K562 (cell line): ENCODE data around the gene ESR2. TPM values are rescaled to one million over a fixed set of nuclear protein-coding genes. Genes with fewer than 3 reads are reported as not detected.

Experiments used
- AFF4 ChIP-seq: sonication (generic); formaldehyde crosslinking; IDR thresholded peaks from 2 replicates; pipeline ENCODE4 v1.8.0; 2023; ENCODE audit warnings: mild to moderate bottlenecking, missing genetic modification reagents
- E2F3 ChIP-seq: fragments of 250-450 bp; sonication (Bioruptor Pico); IDR thresholded peaks from 2 replicates; pipeline ENCODE4 v1.4.0; 2020; ENCODE audit warnings: mild to moderate bottlenecking
- EHMT2 ChIP-seq: fragments of 450-650 bp; IDR thresholded peaks from 2 replicates; pipeline ENCODE4 v1.6.1; 2018; ENCODE audit warnings: antibody characterized with exemption
- ESRRA ChIP-seq: fragments of 450-650 bp; IDR thresholded peaks from 2 replicates; pipeline ENCODE4 v1.6.1; 2014; ENCODE audit warnings: low read depth, mild to moderate bottlenecking, moderate library complexity, borderline replicate concordance
- FOSL1 ChIP-seq: fragments of 200-800 bp; sonication (Bioruptor generic); conservative IDR thresholded peaks from 2 replicates; pipeline ENCODE4 v1.6.1; 2016; ENCODE audit warnings: missing genetic modification characterization, missing compliant biosample characterization
- GATAD2A ChIP-seq: fragments of 450-650 bp; IDR thresholded peaks from 2 replicates; pipeline ENCODE4 v1.6.1; 2017
- HIVEP1 ChIP-seq: fragments of 250-450 bp; sonication (Bioruptor Pico); IDR thresholded peaks from 2 replicates; pipeline ENCODE4 v1.4.0; 2020; ENCODE audit warnings: mild to moderate bottlenecking
- L3MBTL2 ChIP-seq: fragments of 450-650 bp; IDR thresholded peaks from 2 replicates; pipeline ENCODE4 v1.6.1; 2016; ENCODE audit warnings: mild to moderate bottlenecking, moderate library complexity
- NCOA1 ChIP-seq: fragments of 450-650 bp; IDR thresholded peaks from 2 replicates; pipeline ENCODE4 v1.6.1; 2016; ENCODE audit warnings: low read depth
- NCOA6 ChIP-seq: fragments of 450-650 bp; IDR thresholded peaks from 2 replicates; pipeline ENCODE4 v1.6.1; 2017; ENCODE audit warnings: mild to moderate bottlenecking
- NR2C2 ChIP-seq, 2 experiments: fragments of 200-800 bp in 1 of 2; sonication (Bioruptor generic) in 1 of 2; sonication (generic) in 1 of 2; formaldehyde crosslinking in 1 of 2; IDR thresholded peaks; 2 replicates each; pipeline versions ENCODE4 v1.6.1 to v1.8.0; 2016 to 2022; ENCODE audit warnings: mild to moderate bottlenecking in 1 of 2, missing compliant biosample characterization in 1 of 2, missing genetic modification characterization in 1 of 2, missing genetic modification reagents in 1 of 2
- POLR2AphosphoS2 ChIP-seq: IDR thresholded peaks from 2 replicates; pipeline ENCODE4 v1.6.1; 2012; ENCODE audit warnings: low read length, improper control_type of control experiment
- RBM25 ChIP-seq: fragments of 200-400 bp; formaldehyde crosslinking; IDR thresholded peaks from 2 replicates; pipeline ENCODE4 v1.6.1; 2018; ENCODE audit warnings: low read length, low read depth, moderate library complexity; ENCODE audit not compliant: severe bottlenecking
- SMAD2 ChIP-seq: fragments of 150-350 bp; IDR thresholded peaks from 2 replicates; pipeline ENCODE4 v1.6.1; 2014; ENCODE audit warnings: low read depth, mild to moderate bottlenecking, low read length
- SMARCA4 ChIP-seq: fragments of 450-650 bp; IDR thresholded peaks from 2 replicates; pipeline ENCODE4 v1.6.1; 2016
- TOE1 ChIP-seq, 2 experiments: fragments of 450-650 bp in 1 of 2; sonication (generic) in 1 of 2; formaldehyde crosslinking in 1 of 2; IDR thresholded peaks; 2 replicates each; pipeline versions ENCODE4 v1.7.1 to v1.8.0; 2016 to 2022; ENCODE audit warnings: borderline replicate concordance in 2 of 2, mild to moderate bottlenecking in 2 of 2, antibody characterized with exemption in 1 of 2, inconsistent platforms in 1 of 2, low read depth in 1 of 2, missing genetic modification reagents in 1 of 2, moderate library complexity in 1 of 2
- ZFP30 ChIP-seq: fragments of 250-450 bp; sonication (Bioruptor Pico); IDR thresholded peaks from 2 replicates; pipeline ENCODE4 v1.8.0; 2022; ENCODE audit warnings: moderate library complexity, mild to moderate bottlenecking, inconsistent platforms, borderline replicate concordance
- ZNF445 ChIP-seq: fragments of 250-450 bp; sonication (Bioruptor Pico); IDR thresholded peaks from 2 replicates; pipeline ENCODE4 v1.4.0; 2020; ENCODE audit warnings: low read depth, mild to moderate bottlenecking, moderate library complexity
- ZNF512 ChIP-seq: IDR thresholded peaks from 2 replicates; pipeline ENCODE4 v1.6.1; 2016; ENCODE audit warnings: missing genetic modification characterization, missing compliant biosample characterization
- ZNF77 ChIP-seq: fragments of 250-450 bp; sonication (Bioruptor Pico); IDR thresholded peaks from 2 replicates; pipeline ENCODE4 v1.5.0; 2020
- polyA plus RNA-seq, 8 experiments: library from polyadenylated mRNA; depleted of rRNA in 4 of 8; stranded (reverse) in 5 of 8; unstranded in 3 of 8; fragments of >200 nt; fragmentation: Nextera tagmentation in 2 of 8; fragmentation: Illumina TruSeq in 1 of 8; extraction: Ambion mirVana in 2 of 8; extraction: Trizol in 1 of 8; gene quantifications; 2 replicates each; pipeline versions ENCODE4 v1.2.1 to v1.2.3, GENCODE V29; 2011 to 2014; ENCODE audit warnings: inconsistent platforms in 1 of 8, missing spikeins in 1 of 8
- total RNA-seq, 7 experiments: library from RNA; depleted of rRNA in 6 of 7; stranded (reverse); fragments of >200 nt in 6 of 7; fragmentation: Illumina TruSeq in 2 of 7; extraction: Trizol in 2 of 7; gene quantifications; 2 replicates each; pipeline versions ENCODE4 v1.2.1 to v1.2.3, GENCODE V29; 2011 to 2021; ENCODE audit warnings: low replicate concordance in 1 of 7
- TF ChIP-seq, protein P1 (sequence below): fragments of 250-450 bp; sonication (Bioruptor Pico); IDR thresholded peaks from 2 replicates; pipeline ENCODE4 v1.8.0; 2021; ENCODE audit warnings: moderate library complexity, mild to moderate bottlenecking, inconsistent platforms
- TF ChIP-seq, protein P2 (sequence below): fragments of 450-650 bp; formaldehyde crosslinking; IDR thresholded peaks from 2 replicates; pipeline ENCODE4 v1.4.0; 2020; ENCODE audit warnings: mild to moderate bottlenecking, moderate library complexity

Gene ESR2
- total and polyA plus RNA-seq, 9 of the 15 experiments (the other 6 are each of a cell fraction or from before 2014, with no cell fraction given) = 0.07 to 3.8 (median 2.0) TPM

DNA sequence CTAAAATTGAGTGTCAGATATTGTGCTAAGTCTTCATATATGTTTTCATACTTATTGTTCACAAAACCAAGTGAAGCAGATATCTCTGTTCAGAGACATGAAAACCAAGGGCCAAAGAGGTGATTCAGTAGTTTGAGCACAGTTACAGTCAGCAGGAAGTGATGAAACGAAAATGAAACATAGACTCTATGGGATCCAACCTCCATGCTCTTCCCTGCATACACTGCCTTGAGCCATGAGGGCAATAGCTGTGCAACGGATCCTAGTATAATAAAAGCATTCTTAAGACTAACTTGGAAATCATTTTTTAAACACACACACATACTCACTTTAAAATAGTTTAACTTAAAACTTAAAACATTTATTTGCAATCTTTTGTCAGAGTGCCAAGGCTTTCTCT lies 27.9 kb downstream of the ESR2 start (continued):
- TF ChIP-seq ZNF512 (tag) = no peak
- TF ChIP-seq NCOA1 = no peak
- TF ChIP-seq HIVEP1 = no peak
- no peak for TF ChIP-seq SMAD2
- TF ChIP-seq ZFP30 = no peak
- no peak for TF ChIP-seq AFF4 (CRISPR knock-in tag)
- peak; percentile 46; the same call in 1 of the 2 replicates for TF ChIP-seq FOSL1 (tag)
- TF ChIP-seq ESRRA = no peak
- TF ChIP-seq ZNF445 = no peak
- no peak for TF ChIP-seq NCOA6
- no peak for TF ChIP-seq POLR2AphosphoS2
- no peak for TF ChIP-seq NR2C2 (CRISPR knock-in tag; IDR thresholded peaks at IDR 0.05)
- peak; percentile 57; the same call in 1 of the 2 replicates for TF ChIP-seq NR2C2 (tag; IDR thresholded peaks at IDR 0.05)
- TF ChIP-seq TOE1 (IDR thresholded peaks at IDR 0.05; ENCODE audit: borderline replicate concordance) = no peak
- TF ChIP-seq TOE1 (CRISPR knock-in tag; IDR thresholded peaks at IDR 0.05; ENCODE audit: borderline replicate concordance, low read depth) = no peak
- no peak; the same call in 1 of the 2 replicates for TF ChIP-seq L3MBTL2
- TF ChIP-seq GATAD2A = no peak
- TF ChIP-seq E2F3 = no peak
- TF ChIP-seq, protein P1, sequence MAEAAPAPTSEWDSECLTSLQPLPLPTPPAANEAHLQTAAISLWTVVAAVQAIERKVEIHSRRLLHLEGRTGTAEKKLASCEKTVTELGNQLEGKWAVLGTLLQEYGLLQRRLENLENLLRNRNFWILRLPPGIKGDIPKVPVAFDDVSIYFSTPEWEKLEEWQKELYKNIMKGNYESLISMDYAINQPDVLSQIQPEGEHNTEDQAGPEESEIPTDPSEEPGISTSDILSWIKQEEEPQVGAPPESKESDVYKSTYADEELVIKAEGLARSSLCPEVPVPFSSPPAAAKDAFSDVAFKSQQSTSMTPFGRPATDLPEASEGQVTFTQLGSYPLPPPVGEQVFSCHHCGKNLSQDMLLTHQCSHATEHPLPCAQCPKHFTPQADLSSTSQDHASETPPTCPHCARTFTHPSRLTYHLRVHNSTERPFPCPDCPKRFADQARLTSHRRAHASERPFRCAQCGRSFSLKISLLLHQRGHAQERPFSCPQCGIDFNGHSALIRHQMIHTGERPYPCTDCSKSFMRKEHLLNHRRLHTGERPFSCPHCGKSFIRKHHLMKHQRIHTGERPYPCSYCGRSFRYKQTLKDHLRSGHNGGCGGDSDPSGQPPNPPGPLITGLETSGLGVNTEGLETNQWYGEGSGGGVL (CRISPR knock-in tag) = no peak
- no peak for TF ChIP-seq ZNF77 (CRISPR knock-in tag)
- peak; percentile 56; the same call in 1 of the 2 replicates for TF ChIP-seq EHMT2
- TF ChIP-seq, protein P2, sequence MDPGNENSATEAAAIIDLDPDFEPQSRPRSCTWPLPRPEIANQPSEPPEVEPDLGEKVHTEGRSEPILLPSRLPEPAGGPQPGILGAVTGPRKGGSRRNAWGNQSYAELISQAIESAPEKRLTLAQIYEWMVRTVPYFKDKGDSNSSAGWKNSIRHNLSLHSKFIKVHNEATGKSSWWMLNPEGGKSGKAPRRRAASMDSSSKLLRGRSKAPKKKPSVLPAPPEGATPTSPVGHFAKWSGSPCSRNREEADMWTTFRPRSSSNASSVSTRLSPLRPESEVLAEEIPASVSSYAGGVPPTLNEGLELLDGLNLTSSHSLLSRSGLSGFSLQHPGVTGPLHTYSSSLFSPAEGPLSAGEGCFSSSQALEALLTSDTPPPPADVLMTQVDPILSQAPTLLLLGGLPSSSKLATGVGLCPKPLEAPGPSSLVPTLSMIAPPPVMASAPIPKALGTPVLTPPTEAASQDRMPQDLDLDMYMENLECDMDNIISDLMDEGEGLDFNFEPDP (CRISPR knock-in tag) = no peak
- no peak for TF ChIP-seq SMARCA4
- no peak for TF ChIP-seq RBM25
